ENCODE data around the gene EPHA10.

- TF ChIP-seq GABPA (IDR thresholded peaks at IDR 0.05; ENCODE audit: low read depth) (no peak), CTCF (IDR thresholded peaks at IDR 0.05; ENCODE audit: insufficient read depth, low read length) (no peak)
Measured at GRCh38 chr1:37764888-37765441, at the start of gene EPHA10.
